GM23338 (cell line): ENCODE data around the gene CENPP. TPM values are rescaled to one million over a fixed set of nuclear protein-coding genes. Genes with fewer than 3 reads are reported as not detected.

Experiments
- ATAC-seq: fragments of 200-7000 bp; cut with Tn5 transposase; 3 replicates; pipeline ENCODE4 v1.9.1; 2020
- DNase-seq: peaks from one replicate; pipeline ENCODE4 v3.0.0-alpha.2; 2015; ENCODE audit warnings: low spot score
- H2AFZ ChIP-seq: fragments of 200-600 bp; sonication (generic); 2 replicates; pipeline ENCODE4 v1.8.0; 2016; ENCODE audit warnings: antibody characterized with exemption, mild to moderate bottlenecking, moderate library complexity
- H3F3A ChIP-seq: fragments of 200-600 bp; sonication (generic); replicated peaks from 2 replicates; pipeline ENCODE4 v1.8.0; 2017; ENCODE audit warnings: antibody characterized with exemption, mixed run types, low read depth
- H3K27ac ChIP-seq: fragments of 200-600 bp; sonication (generic); 2 replicates; pipeline ENCODE4 v1.6.1; 2016; ENCODE audit warnings: low read depth
- H3K27me3 ChIP-seq: fragments of 200-600 bp; sonication (generic); 2 replicates; pipeline ENCODE4 v1.8.0; 2016; ENCODE audit warnings: mild to moderate bottlenecking, mixed run types, moderate library complexity; ENCODE audit not compliant: insufficient read depth
- H3K36me3 ChIP-seq: fragments of 200-600 bp; sonication (generic); 2 replicates; pipeline ENCODE4 v1.8.0; 2016; ENCODE audit warnings: mild to moderate bottlenecking; ENCODE audit not compliant: insufficient read depth
- H3K4me1 ChIP-seq: fragments of 200-600 bp; sonication (generic); 2 replicates; pipeline ENCODE4 v1.8.0; 2016; ENCODE audit warnings: mild to moderate bottlenecking, moderate library complexity; ENCODE audit not compliant: insufficient read depth
- H3K4me2 ChIP-seq: fragments of 200-600 bp; sonication (generic); 2 replicates; pipeline ENCODE4 v1.7.1; 2017; ENCODE audit warnings: mixed run types
- H3K4me3 ChIP-seq: fragments of 200-600 bp; sonication (generic); 2 replicates; pipeline ENCODE4 v1.6.1; 2016; ENCODE audit warnings: mixed run types
- H3K79me2 ChIP-seq: fragments of 200-600 bp; sonication (generic); replicated peaks from 2 replicates; pipeline ENCODE4 v1.8.0; 2017; ENCODE audit warnings: mild to moderate bottlenecking; ENCODE audit not compliant: insufficient read depth
- H3K9me2 ChIP-seq: fragments of 200-600 bp; sonication (generic); 2 replicates; pipeline ENCODE4 v1.8.0; 2017; ENCODE audit not compliant: insufficient read depth
- H4K20me1 ChIP-seq: fragments of 200-600 bp; sonication (generic); replicated peaks from 2 replicates; pipeline ENCODE4 v1.8.0; 2017; ENCODE audit warnings: mild to moderate bottlenecking; ENCODE audit not compliant: insufficient read depth
- H3K27ac Mint-ChIP-seq: 2 replicates; pipeline ENCODE4 v1.8.0; 2020; ENCODE audit warnings: inconsistent platforms, mild to moderate bottlenecking, moderate library complexity, mixed read lengths
- H3K27me3 Mint-ChIP-seq: 3 replicates; pipeline ENCODE4 v1.8.0; 2022; ENCODE audit warnings: low read depth, mild to moderate bottlenecking, moderate library complexity, mixed read lengths, inconsistent platforms; ENCODE audit not compliant: insufficient read depth, poor library complexity
- H3K36me3 Mint-ChIP-seq: 3 replicates; pipeline ENCODE4 v1.8.0; 2021; ENCODE audit warnings: low read depth, mild to moderate bottlenecking, inconsistent platforms, moderate library complexity, mixed read lengths
- H3K4me1 Mint-ChIP-seq: 3 replicates; pipeline ENCODE4 v1.8.0; 2020; ENCODE audit warnings: mild to moderate bottlenecking, inconsistent platforms, mixed read lengths
- H3K4me3 Mint-ChIP-seq: 3 replicates; pipeline ENCODE4 v1.8.0; 2021; ENCODE audit warnings: moderate library complexity, mild to moderate bottlenecking, inconsistent platforms, mixed read lengths
- H3K9me3 Mint-ChIP-seq: 3 replicates; pipeline ENCODE4 v1.8.0; 2020; ENCODE audit warnings: moderate library complexity, mild to moderate bottlenecking, inconsistent platforms, mixed read lengths
- CREB1 ChIP-seq: fragments of 250-450 bp; sonication (Bioruptor Pico); IDR thresholded peaks from 2 replicates; pipeline ENCODE4 v1.5.0; 2020; ENCODE audit warnings: low read depth, mild to moderate bottlenecking, moderate library complexity
- CTCF ChIP-seq, 2 experiments: fragments of 200-600 bp in 1 of 2; sonication (generic) in 1 of 2; conservative IDR thresholded peaks; 2 replicates each; pipeline versions ENCODE4 v1.5.1 to v1.6.1; 2016 to 2017; ENCODE audit warnings: antibody characterized with exemption in 2 of 2, low read depth in 2 of 2, mild to moderate bottlenecking in 2 of 2, moderate library complexity in 1 of 2
- EZH2 ChIP-seq: fragments of 200-600 bp; sonication (generic); IDR thresholded peaks from one replicate; pipeline ENCODE4 v1.8.0; 2017; ENCODE audit warnings: antibody characterized with exemption, mild to moderate bottlenecking, low read depth; ENCODE audit not compliant: unreplicated experiment
- EZH2phosphoT487 ChIP-seq: fragments of 200-600 bp; sonication (generic); IDR thresholded peaks from one replicate; pipeline ENCODE4 v1.8.1; 2018; ENCODE audit warnings: antibody characterized with exemption; ENCODE audit not compliant: unreplicated experiment
- JUNB ChIP-seq: IDR thresholded peaks from one replicate; pipeline ENCODE4 v1.6.1; 2016; ENCODE audit warnings: antibody characterized with exemption; ENCODE audit not compliant: unreplicated experiment
- NANOG ChIP-seq: IDR thresholded peaks from 2 replicates; pipeline ENCODE4 v1.6.1; 2016; ENCODE audit warnings: antibody characterized with exemption, borderline replicate concordance
- POLR2AphosphoS5 ChIP-seq: IDR thresholded peaks from 2 replicates; pipeline ENCODE4 v1.6.1; 2016; ENCODE audit warnings: antibody characterized with exemption, low read depth
- ZNF114 ChIP-seq: fragments of 250-450 bp; sonication (Bioruptor Pico); IDR thresholded peaks from 2 replicates; pipeline ENCODE4 v1.5.0; 2020; ENCODE audit warnings: mild to moderate bottlenecking, moderate library complexity
- ZNF331 ChIP-seq: fragments of 250-450 bp; sonication (Bioruptor Pico); IDR thresholded peaks from 2 replicates; pipeline ENCODE4 v1.5.0; 2020; ENCODE audit warnings: low read depth, mild to moderate bottlenecking, moderate library complexity
- polyA plus RNA-seq: library from polyadenylated mRNA; unstranded; fragments of >200 nt; fragmentation: Nextera tagmentation; extraction: Ambion mirVana; gene quantifications from 2 replicates; pipeline ENCODE4 v1.2.1, GENCODE V29; 2016
- total RNA-seq: library from RNA; depleted of rRNA; stranded (reverse); fragments of >200 nt; shearing (Covaris generic); gene quantifications from 2 replicates; pipeline ENCODE4 v1.2.3, GENCODE V29; 2014
- TF ChIP-seq, protein P1 (sequence below): IDR thresholded peaks from one replicate; pipeline ENCODE4 v1.6.1; 2018; ENCODE audit warnings: antibody characterized with exemption; ENCODE audit not compliant: unreplicated experiment

Gene CENPP
- total and polyA plus RNA-seq, 2 experiments from 2014 or later = 11.0 to 12.6 TPM

GRCh38 chr9:92295827-92296258, 29.9 kb upstream of the CENPP start (continued):
- TF ChIP-seq, protein P1, sequence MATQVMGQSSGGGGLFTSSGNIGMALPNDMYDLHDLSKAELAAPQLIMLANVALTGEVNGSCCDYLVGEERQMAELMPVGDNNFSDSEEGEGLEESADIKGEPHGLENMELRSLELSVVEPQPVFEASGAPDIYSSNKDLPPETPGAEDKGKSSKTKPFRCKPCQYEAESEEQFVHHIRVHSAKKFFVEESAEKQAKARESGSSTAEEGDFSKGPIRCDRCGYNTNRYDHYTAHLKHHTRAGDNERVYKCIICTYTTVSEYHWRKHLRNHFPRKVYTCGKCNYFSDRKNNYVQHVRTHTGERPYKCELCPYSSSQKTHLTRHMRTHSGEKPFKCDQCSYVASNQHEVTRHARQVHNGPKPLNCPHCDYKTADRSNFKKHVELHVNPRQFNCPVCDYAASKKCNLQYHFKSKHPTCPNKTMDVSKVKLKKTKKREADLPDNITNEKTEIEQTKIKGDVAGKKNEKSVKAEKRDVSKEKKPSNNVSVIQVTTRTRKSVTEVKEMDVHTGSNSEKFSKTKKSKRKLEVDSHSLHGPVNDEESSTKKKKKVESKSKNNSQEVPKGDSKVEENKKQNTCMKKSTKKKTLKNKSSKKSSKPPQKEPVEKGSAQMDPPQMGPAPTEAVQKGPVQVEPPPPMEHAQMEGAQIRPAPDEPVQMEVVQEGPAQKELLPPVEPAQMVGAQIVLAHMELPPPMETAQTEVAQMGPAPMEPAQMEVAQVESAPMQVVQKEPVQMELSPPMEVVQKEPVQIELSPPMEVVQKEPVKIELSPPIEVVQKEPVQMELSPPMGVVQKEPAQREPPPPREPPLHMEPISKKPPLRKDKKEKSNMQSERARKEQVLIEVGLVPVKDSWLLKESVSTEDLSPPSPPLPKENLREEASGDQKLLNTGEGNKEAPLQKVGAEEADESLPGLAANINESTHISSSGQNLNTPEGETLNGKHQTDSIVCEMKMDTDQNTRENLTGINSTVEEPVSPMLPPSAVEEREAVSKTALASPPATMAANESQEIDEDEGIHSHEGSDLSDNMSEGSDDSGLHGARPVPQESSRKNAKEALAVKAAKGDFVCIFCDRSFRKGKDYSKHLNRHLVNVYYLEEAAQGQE = no peak
- TF ChIP-seq NANOG (no peak), CREB1 (CRISPR knock-in tag) (no peak), CTCF (conservative IDR thresholded peaks at IDR 0.05; ENCODE audit: low read depth in 2 of 2) (no peak), ZNF114 (CRISPR knock-in tag) (no peak), ZNF331 (no peak), POLR2AphosphoS5 (no peak), JUNB (no peak), EZH2phosphoT487 (no peak)

DNA sequence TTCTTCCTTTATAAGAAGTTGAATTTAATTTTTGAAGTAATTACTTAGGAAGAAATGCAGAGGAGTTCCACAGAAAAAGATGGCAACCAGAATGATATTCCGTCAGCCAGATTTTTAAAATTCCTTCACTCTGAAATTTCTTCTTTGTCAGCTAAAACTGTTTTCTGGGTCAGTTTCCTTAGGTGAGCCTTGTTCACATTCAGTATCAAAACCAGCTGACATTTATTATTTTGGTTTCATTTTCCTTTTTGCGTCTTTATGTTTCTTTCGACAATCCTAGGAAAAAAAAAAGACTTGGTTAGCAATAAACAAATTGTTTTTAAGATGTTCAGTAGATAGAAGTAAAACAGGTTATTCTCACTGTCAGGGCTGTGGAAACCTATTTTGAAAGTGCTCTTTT, 28.1 kb upstream of the CENPP start:
- Mint-ChIP-seq H3K4me3 (no peak overlapping the region), H3K27ac (no peak overlapping the region), H3K4me1 (peaks cover 14% of the 10 kb centered on the region; the same call in 2 of the 3 replicates), H3K36me3 (peaks cover 59% of the 10 kb centered on the region), H3K9me3 (peaks cover 2% of the 10 kb centered on the region; the same call in 2 of the 3 replicates), H3K27me3 (peaks cover 10% of the 10 kb centered on the region)
- DNase-seq = no peak
- Histone ChIP-seq H3K36me3 (peaks cover 56% of the 10 kb centered on the region), H3K27ac (no peak overlapping the region), H3K79me2 (peaks cover 12% of the 10 kb centered on the region), H3K27me3 (no peaks in the 10 kb centered on the region), H3K4me3 (no peak overlapping the region), H3K4me2 (no peak overlapping the region), H4K20me1 (no peaks in the 10 kb centered on the region), H2AFZ (no peak overlapping the region), H3K9me2 (no peaks in the 10 kb centered on the region), H3F3A (0 out of 2 replicates have a peak, but pooled peaks cover 3% of the 10 kb centered on the region), H3K4me1 (peaks cover 8% of the 10 kb centered on the region; the same call in 1 of the 2 replicates)
- ATAC-seq = no peak
- TF ChIP-seq, protein P1 = no peak
- TF ChIP-seq EZH2phosphoT487 = no peak
- TF ChIP-seq ZNF331 = no peak
- no peak for TF ChIP-seq ZNF114 (CRISPR knock-in tag)
- no peak for TF ChIP-seq JUNB
- no peak for TF ChIP-seq EZH2
